ENCODE results near the gene UCKL1.

DNA sequence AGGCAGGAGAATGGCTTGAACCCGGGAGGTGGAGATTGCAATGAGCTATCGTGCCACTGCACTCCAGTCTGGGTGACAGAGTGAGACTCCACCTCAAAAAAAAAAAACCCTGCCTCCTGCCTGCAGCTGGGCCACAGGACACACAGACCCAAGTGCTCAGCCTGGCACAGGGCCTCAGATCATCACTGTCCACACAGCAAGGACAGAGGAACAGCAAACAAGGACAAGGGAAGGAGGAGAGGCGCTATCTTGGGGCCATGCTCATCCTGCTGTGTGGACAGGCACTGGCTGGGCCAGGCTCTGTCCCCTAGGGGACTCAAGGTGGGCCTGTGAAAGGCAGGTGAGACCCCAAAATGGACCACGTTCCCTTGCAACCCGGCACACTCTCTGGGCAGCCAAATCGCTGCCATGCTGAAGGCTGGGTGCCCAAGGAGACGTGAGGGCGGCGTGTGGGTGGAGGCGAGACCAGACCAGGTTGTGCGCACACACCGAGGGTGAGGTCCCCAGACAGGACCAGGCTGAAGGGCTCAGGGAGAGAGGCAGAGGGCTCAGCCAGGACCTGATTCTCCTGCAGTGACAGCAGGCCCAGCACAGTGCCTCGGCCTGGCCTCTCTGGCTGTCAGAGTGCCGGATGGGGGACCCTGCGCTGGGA lies 9.1 kb downstream of the UCKL1 start:
- no peak for TF ChIP-seq CTCF (conservative IDR thresholded peaks at IDR 0.05; ENCODE audit: low read length)
- TF ChIP-seq EZH2phosphoT487 (IDR thresholded peaks at IDR 0.05; ENCODE audit: borderline replicate concordance, low read depth, low read length), result no peak

Data from OCI-LY7 (cell line).